ENCODE data around the gene ADAM12. TPM values are rescaled to one million over a fixed set of nuclear protein-coding genes. Genes with fewer than 3 reads are reported as not detected.

Gene ADAM12
- total RNA-seq, 1 experiment from 2014 or later = not detected

DNA sequence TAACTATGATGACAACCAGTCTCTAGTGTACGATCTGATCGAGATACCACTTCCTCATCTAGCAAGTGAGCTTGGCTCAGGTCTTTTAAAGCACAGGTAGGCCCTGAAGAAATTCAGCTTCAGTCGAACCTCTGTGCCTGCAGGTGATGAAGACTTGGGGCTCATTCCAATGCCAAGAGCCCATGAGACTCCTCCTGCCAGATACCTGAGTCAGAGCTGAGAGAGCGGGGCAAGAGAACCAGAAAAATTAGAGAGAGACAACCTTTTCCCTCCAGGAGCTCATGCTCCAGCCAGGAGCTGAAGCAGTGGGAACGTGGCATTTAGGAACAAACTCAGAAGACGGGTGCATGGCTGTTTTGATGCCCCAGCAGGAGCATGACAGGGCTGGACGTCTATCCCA, 259.3 kb downstream of the ADAM12 start:
- Histone ChIP-seq H3K9ac (ENCODE audit: low read length) (no peak overlapping the region), H2AFZ (ENCODE audit: low read depth, low read length, poor library complexity, severe bottlenecking) (no peak overlapping the region), H3K79me2 (ENCODE audit: insufficient read depth, low read length) (no peaks in the 10 kb centered on the region), H3K9me2 (ENCODE audit: insufficient read depth) (no peaks in the 10 kb centered on the region), H3K36me3 (ENCODE audit: control insufficient read depth in 1 of 2, insufficient read depth in 2 of 2, low read length in 2 of 2) (no peaks in the 10 kb centered on the region), H3K4me3 (replicated peaks in 1 of 2; ENCODE audit: low read depth in 1 of 2, low read length in 2 of 2) (no peak overlapping the region), H3K27ac (ENCODE audit: low read depth, low read length) (no peak overlapping the region), H4K20me1 (ENCODE audit: insufficient read depth) (no peaks in the 10 kb centered on the region), H3K27me3 (ENCODE audit: insufficient read depth, low read length) (no peaks in the 10 kb centered on the region), H3K4me1 (ENCODE audit: control insufficient read depth in 1 of 2, insufficient read depth in 2 of 2, low read length in 2 of 2) (no peaks in the 10 kb centered on the region), H3K9me3 (ENCODE audit: control insufficient read depth in 1 of 2, insufficient read depth in 1 of 2, low read depth in 1 of 2, low read length in 2 of 2) (no peaks in the 10 kb centered on the region), H3K4me2 (ENCODE audit: low read length) (no peak overlapping the region)
- intact Hi-C loops (cut with micrococcal nuclease) = no loop called here
- TF ChIP-seq EZH2 (IDR thresholded peaks at IDR 0.05) = no peak
- no peak for TF ChIP-seq SIN3A (IDR thresholded peaks at IDR 0.05; ENCODE audit: low read depth)
- TF ChIP-seq, protein P1, sequence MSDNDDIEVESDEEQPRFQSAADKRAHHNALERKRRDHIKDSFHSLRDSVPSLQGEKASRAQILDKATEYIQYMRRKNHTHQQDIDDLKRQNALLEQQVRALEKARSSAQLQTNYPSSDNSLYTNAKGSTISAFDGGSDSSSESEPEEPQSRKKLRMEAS (IDR thresholded peaks at IDR 0.05) = no peak
- TF ChIP-seq, protein P2, sequence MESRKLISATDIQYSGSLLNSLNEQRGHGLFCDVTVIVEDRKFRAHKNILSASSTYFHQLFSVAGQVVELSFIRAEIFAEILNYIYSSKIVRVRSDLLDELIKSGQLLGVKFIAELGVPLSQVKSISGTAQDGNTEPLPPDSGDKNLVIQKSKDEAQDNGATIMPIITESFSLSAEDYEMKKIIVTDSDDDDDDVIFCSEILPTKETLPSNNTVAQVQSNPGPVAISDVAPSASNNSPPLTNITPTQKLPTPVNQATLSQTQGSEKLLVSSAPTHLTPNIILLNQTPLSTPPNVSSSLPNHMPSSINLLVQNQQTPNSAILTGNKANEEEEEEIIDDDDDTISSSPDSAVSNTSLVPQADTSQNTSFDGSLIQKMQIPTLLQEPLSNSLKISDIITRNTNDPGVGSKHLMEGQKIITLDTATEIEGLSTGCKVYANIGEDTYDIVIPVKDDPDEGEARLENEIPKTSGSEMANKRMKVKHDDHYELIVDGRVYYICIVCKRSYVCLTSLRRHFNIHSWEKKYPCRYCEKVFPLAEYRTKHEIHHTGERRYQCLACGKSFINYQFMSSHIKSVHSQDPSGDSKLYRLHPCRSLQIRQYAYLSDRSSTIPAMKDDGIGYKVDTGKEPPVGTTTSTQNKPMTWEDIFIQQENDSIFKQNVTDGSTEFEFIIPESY (IDR thresholded peaks at IDR 0.05; ENCODE audit: extremely low read depth, insufficient replicate concordance, low read length) = no peak
- no peak for TF ChIP-seq FOSL1 (IDR thresholded peaks at IDR 0.05; ENCODE audit: low read depth)
- no peak for TF ChIP-seq ZNF274 (IDR thresholded peaks at IDR 0.05; ENCODE audit: low read depth, low read length)
- TF ChIP-seq RAD21 (IDR thresholded peaks at IDR 0.05; ENCODE audit: low read depth) = no peak
- TF ChIP-seq SRF (IDR thresholded peaks at IDR 0.05; ENCODE audit: low read depth) = no peak
- TF ChIP-seq POLR2AphosphoS5 (IDR thresholded peaks at IDR 0.05; ENCODE audit: low read depth, low read length) = no peak
- no peak for TF ChIP-seq JUND (IDR thresholded peaks at IDR 0.05)
- TF ChIP-seq, protein P3, sequence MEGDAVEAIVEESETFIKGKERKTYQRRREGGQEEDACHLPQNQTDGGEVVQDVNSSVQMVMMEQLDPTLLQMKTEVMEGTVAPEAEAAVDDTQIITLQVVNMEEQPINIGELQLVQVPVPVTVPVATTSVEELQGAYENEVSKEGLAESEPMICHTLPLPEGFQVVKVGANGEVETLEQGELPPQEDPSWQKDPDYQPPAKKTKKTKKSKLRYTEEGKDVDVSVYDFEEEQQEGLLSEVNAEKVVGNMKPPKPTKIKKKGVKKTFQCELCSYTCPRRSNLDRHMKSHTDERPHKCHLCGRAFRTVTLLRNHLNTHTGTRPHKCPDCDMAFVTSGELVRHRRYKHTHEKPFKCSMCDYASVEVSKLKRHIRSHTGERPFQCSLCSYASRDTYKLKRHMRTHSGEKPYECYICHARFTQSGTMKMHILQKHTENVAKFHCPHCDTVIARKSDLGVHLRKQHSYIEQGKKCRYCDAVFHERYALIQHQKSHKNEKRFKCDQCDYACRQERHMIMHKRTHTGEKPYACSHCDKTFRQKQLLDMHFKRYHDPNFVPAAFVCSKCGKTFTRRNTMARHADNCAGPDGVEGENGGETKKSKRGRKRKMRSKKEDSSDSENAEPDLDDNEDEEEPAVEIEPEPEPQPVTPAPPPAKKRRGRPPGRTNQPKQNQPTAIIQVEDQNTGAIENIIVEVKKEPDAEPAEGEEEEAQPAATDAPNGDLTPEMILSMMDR (IDR thresholded peaks at IDR 0.05 in 2 of 3, conservative IDR thresholded peaks at IDR 0.05 in 1 of 3; ENCODE audit: borderline replicate concordance in 1 of 3, insufficient read depth in 1 of 3, low read depth in 2 of 3, low read length in 2 of 3) = no peak
- no peak for TF ChIP-seq EZH2phosphoT487 (IDR thresholded peaks at IDR 0.05; ENCODE audit: borderline replicate concordance)
- no peak for TF ChIP-seq SP1 (IDR thresholded peaks at IDR 0.05; ENCODE audit: low read depth)
- TF ChIP-seq YY1 (IDR thresholded peaks at IDR 0.05; ENCODE audit: extremely low read depth, insufficient replicate concordance, low read depth, low read length) = no peak
- TF ChIP-seq ELF1 (IDR thresholded peaks at IDR 0.05; ENCODE audit: borderline replicate concordance, low read depth) = no peak
- TF ChIP-seq TCF7L2 (IDR thresholded peaks at IDR 0.05; ENCODE audit: borderline replicate concordance, extremely low read depth, insufficient read depth, insufficient read length) = no peak
- no peak for TF ChIP-seq EGR1 (IDR thresholded peaks at IDR 0.05; ENCODE audit: low read depth)
- TF ChIP-seq CEBPB (IDR thresholded peaks at IDR 0.05; ENCODE audit: low read depth) = no peak
- TF ChIP-seq, protein P4, sequence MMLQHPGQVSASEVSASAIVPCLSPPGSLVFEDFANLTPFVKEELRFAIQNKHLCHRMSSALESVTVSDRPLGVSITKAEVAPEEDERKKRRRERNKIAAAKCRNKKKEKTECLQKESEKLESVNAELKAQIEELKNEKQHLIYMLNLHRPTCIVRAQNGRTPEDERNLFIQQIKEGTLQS (IDR thresholded peaks at IDR 0.05) = no peak
- ChIA-PET POLR2A (no interaction called here), CTCF (no interaction called here), RAD21 (ENCODE audit: low non-redundant PET in 1 of 2, low total read pairs in 2 of 2, uncharacterized antibody in 2 of 2, unreplicated experiment in 2 of 2) (interaction anchor here in 1 of 2 experiments (0.6 kb wide), 1 partner anchor 195 kb away, joined by 7 read pairs; no protein-coding TSS in a partner anchor)
- ATAC-seq (no peak), DNase-seq (ENCODE audit: low read depth, low spot score) (no peak)
- no TSS peak for BruUV-seq (replicated peaks)
